Neural crest cell (in vitro differentiated cells): ENCODE results near the gene TCEA2. TPM values are rescaled to one million over a fixed set of nuclear protein-coding genes. Genes with fewer than 3 reads are reported as not detected.

Experiments used
- DNase-seq: peaks from one replicate; pipeline ENCODE4 v3.0.0; 2021; ENCODE audit warnings: low read depth, mixed read lengths, low spot score
- H3K27ac Mint-ChIP-seq: one replicate; pipeline ENCODE4 v1.8.0; 2021; ENCODE audit warnings: mild to moderate bottlenecking, mixed read lengths; ENCODE audit not compliant: unreplicated experiment
- H3K27me3 Mint-ChIP-seq: 2 replicates; pipeline ENCODE4 v1.8.0; 2021; ENCODE audit warnings: low read depth, mild to moderate bottlenecking, mixed read lengths
- H3K36me3 Mint-ChIP-seq: 2 replicates; pipeline ENCODE4 v1.8.0; 2021; ENCODE audit warnings: low read depth, mild to moderate bottlenecking, mixed read lengths
- H3K4me1 Mint-ChIP-seq: 2 replicates; pipeline ENCODE4 v1.8.0; 2021; ENCODE audit warnings: mixed read lengths
- H3K4me3 Mint-ChIP-seq: one replicate; pipeline ENCODE4 v1.8.0; 2021; ENCODE audit warnings: mild to moderate bottlenecking, mixed read lengths
- H3K9me3 Mint-ChIP-seq: 2 replicates; pipeline ENCODE4 v1.8.0; 2021; ENCODE audit warnings: mixed read lengths
- total RNA-seq: library from RNA; stranded (reverse); gene quantifications from 2 replicates; pipeline ENCODE4 v1.2.1, GENCODE V29; 2021
- TF ChIP-seq, protein P1 (sequence below): fragments of 200-600 bp; sonication (generic); conservative IDR thresholded peaks from 2 replicates; pipeline ENCODE4 v1.5.0; 2021; ENCODE audit warnings: antibody characterized with exemption, mild to moderate bottlenecking

The TCEA2 gene
- total RNA-seq, 1 donor from 2014 or later: 82.5 TPM

DNA sequence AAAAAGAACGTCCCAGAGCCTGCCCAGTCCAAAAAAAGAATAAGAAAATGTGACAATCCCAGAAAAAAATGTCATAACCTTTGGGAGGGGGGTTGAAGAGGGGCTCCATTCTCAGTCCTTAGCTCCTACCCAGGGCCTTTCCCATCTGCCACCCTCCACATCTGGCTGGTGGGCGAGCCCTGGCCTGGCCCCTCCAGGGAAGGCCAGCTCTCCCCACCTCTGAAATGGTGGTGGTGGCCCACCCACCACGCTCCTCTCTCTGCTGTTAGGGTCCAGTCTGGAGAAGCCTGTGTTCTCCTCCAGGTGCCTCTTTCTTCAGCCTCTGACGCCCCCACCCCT, 15.9 kb downstream of the TCEA2 start:
- DNase-seq: no peak
- Mint-ChIP-seq H3K9me3 (no peaks in the 10 kb centered on the region), H3K4me3 (peak overlapping the region; percentile 62), H3K27ac (no peak overlapping the region), H3K27me3 (peaks cover 28% of the 10 kb centered on the region), H3K4me1 (peaks cover 26% of the 10 kb centered on the region), H3K36me3 (no peaks in the 10 kb centered on the region)
- TF ChIP-seq, protein P1, sequence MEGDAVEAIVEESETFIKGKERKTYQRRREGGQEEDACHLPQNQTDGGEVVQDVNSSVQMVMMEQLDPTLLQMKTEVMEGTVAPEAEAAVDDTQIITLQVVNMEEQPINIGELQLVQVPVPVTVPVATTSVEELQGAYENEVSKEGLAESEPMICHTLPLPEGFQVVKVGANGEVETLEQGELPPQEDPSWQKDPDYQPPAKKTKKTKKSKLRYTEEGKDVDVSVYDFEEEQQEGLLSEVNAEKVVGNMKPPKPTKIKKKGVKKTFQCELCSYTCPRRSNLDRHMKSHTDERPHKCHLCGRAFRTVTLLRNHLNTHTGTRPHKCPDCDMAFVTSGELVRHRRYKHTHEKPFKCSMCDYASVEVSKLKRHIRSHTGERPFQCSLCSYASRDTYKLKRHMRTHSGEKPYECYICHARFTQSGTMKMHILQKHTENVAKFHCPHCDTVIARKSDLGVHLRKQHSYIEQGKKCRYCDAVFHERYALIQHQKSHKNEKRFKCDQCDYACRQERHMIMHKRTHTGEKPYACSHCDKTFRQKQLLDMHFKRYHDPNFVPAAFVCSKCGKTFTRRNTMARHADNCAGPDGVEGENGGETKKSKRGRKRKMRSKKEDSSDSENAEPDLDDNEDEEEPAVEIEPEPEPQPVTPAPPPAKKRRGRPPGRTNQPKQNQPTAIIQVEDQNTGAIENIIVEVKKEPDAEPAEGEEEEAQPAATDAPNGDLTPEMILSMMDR: no peak

DNA sequence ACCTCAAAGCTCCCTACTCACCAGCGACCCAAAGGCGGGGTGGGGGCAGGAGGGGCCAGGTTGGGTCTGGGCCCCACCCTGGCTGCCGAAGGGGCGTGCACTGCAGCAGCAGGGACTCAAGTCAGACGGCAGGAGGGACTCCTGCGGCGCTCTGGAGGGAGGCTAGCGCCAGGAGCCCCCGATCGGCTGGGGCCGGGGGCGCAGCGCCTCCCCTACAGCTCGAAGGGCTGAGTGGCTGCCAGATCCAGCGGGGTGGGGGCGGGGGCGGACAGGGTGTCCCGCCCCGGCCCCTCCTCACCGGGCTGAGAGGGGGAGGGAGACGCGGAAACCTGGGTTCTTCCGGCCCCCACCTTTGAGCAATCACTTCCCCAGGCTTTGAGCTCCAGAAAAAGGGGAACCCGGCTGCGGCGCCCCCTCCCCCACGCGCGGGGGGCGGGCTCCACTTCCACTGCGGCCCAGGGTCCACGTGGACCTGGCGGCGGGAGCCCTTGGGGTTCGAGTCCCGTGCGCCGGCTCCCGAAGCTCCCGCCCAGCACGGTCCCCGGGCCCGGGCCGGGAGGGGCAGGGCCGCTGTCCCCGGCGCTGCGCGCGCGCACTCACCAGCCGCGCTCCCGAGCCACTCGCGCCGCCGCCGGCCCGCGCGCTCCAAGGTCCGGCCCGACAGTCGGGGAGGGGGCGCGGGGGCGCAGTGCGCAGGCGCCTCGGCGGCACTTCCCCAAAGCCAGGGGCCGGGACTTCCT, 16.4 kb downstream of the TCEA2 start, which contains the start of gene RGS19:
Gene RGS19 (minus strand): TSS at position 246 of the 740 bp plus-strand sequence. CDS start 2,632 bp downstream, outside the sequence.
- H3K36me3 Mint-ChIP-seq: no peaks in the 10 kb centered on the region
- H3K27me3 Mint-ChIP-seq: peaks cover 31% of the 10 kb centered on the region
- TF ChIP-seq, protein P1: no peak
- no peaks in the 10 kb centered on the region for H3K9me3 Mint-ChIP-seq
- peaks cover 30% of the 10 kb centered on the region for H3K4me1 Mint-ChIP-seq
- no peak within 1 kb of the TSS for H3K27ac Mint-ChIP-seq
- H3K4me3 Mint-ChIP-seq: peak within 1 kb of the TSS; percentile 92
- peak; percentile 60 for DNase-seq

DNA sequence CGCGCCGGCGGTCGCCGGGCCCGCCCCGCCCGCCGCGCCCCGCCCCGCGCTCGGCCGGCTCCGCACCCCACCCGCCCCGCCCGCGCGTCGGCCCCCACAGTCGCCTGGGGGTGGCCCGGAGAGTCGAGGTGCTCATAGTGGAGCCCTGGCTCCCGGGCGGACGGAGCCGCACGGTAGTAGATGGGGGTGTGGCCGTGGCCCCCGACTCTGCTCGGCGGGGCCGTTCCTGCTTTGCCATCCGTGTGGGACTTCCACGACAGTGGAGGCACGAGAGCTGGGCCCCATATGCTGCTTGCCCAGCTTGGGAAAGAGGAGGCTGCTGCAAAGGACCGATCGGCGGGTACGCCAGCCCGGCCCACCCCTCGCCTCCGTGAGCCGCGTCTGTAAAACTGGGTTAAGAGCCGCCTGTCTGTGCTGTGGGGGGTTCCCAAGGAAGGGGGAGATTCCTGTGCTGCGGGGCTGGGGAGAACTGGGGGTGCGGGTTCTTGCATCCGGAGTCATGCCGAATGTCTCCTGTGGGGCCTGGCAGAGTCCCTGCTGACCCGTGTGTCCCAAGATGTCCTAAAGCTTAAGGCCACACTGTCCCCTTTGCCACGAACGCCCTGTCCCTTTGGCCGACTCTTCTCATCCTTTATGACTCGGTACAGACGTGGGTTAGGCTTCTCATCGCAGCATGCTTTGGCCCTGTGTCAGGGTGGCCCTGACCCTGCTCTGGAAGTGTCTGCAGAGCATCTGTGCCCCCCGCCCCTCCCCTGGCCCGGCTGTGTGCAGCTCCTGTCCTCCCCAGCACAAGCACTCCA, 17.2 kb downstream of the TCEA2 start, which contains the start of gene OPRL1:
Gene OPRL1 (plus strand): TSS at position 70 of the 800 bp plus-strand sequence. CDS start 12,639 bp downstream, outside the sequence.
- H3K27me3 Mint-ChIP-seq: peaks cover 39% of the 10 kb centered on the region
- H3K4me1 Mint-ChIP-seq: peaks cover 30% of the 10 kb centered on the region
- H3K27ac Mint-ChIP-seq: peak within 1 kb of the TSS; percentile 27
- H3K9me3 Mint-ChIP-seq: no peaks in the 10 kb centered on the region
- no peaks in the 10 kb centered on the region for H3K36me3 Mint-ChIP-seq
- no peak for DNase-seq
- H3K4me3 Mint-ChIP-seq: peak within 1 kb of the TSS; percentile 92
- TF ChIP-seq, protein P1: no peak

DNA sequence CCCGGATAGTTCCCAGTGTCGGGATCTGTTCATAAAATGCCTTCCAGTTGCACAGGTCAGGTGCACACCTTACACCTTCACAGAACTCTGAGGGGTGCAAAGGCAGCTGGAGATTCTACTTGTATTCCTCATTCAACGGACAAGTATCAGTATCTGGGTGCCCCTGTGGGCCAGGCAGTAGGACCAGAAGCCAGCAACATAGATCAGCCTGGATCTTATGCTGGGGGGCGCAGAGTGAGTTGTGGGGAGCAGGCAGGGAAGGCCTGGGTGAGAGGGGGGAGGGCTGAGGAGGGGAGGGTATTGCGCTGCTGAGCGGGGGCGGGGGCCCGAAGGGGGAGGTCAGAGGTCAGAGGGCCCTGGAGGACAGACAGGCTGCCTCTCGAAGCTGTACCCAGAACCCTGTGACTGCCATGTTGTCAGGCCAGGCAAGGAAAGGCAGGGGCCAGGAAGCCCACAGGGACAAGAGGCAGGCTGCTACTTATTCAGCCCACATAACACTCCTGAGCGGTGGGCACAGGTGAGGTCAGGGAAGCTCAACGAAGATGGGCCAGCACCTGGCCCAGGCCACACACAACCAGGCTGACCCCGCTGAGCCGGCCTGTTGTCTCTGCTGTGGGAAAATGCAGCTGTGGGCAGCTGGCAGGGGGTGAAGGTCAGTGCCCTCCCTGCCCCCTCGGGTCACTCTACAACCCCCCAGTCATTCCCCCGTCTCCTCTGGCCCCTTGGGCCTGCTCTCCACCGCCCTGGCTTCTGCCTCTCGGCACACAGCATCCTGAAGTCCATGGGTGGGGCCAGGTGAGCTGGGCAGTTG, 18.0 kb downstream of the TCEA2 start:
- Mint-ChIP-seq H3K36me3 (no peaks in the 10 kb centered on the region), H3K27ac (peak overlapping the region; percentile 27), H3K4me1 (peaks cover 30% of the 10 kb centered on the region), H3K9me3 (no peaks in the 10 kb centered on the region), H3K4me3 (peak overlapping the region; percentile 92), H3K27me3 (peaks cover 47% of the 10 kb centered on the region)
- no peak for DNase-seq
- TF ChIP-seq, protein P1: no peak

DNA sequence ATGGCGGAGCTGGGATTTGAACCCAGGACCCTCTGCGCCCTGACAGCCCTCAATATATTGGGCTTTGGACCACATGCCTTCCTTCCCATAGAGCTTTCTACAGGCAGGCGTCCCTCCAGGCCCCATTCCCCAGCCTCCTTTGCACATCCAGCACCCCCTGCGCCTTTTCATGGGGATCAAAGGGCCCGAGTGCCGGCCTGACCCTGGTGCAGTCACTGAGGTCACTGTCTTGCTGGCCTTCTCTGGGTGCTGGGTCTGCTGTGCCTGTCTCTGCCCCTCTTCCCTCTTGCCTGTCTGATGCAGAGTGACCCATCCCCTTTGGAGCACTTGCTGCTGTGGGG, 18.6 kb downstream of the TCEA2 start:
- TF ChIP-seq, protein P1: no peak
- H3K36me3 Mint-ChIP-seq: no peaks in the 10 kb centered on the region
- no peaks in the 10 kb centered on the region for H3K9me3 Mint-ChIP-seq
- no peak overlapping the region for H3K27ac Mint-ChIP-seq
- no peak for DNase-seq
- peaks cover 30% of the 10 kb centered on the region for H3K4me1 Mint-ChIP-seq
- H3K4me3 Mint-ChIP-seq: peak overlapping the region; percentile 83
- H3K27me3 Mint-ChIP-seq: peaks cover 53% of the 10 kb centered on the region
